ENCODE measurements around the gene IGSF5.

DNA sequence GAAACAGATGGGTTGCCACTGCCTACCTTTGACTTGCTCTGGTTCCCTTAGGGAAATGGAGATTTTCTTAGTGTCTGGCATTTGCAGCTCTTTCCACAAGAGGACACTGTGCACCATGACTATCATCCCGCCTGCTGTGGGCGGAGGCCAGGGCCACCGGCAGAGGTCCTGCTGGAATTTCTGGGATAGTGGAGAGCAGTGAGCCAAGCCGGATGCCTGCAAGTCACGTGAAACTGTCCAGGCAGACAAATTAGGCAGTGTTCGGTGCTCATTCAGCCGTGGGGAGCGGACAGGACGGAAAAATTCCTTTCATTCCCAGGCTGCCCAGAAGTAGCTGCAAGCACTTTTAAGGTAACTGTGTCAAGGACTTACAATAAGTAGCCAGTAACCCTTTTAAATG is 43.4 kb downstream of the IGSF5 start:
- TF ChIP-seq, protein P1, sequence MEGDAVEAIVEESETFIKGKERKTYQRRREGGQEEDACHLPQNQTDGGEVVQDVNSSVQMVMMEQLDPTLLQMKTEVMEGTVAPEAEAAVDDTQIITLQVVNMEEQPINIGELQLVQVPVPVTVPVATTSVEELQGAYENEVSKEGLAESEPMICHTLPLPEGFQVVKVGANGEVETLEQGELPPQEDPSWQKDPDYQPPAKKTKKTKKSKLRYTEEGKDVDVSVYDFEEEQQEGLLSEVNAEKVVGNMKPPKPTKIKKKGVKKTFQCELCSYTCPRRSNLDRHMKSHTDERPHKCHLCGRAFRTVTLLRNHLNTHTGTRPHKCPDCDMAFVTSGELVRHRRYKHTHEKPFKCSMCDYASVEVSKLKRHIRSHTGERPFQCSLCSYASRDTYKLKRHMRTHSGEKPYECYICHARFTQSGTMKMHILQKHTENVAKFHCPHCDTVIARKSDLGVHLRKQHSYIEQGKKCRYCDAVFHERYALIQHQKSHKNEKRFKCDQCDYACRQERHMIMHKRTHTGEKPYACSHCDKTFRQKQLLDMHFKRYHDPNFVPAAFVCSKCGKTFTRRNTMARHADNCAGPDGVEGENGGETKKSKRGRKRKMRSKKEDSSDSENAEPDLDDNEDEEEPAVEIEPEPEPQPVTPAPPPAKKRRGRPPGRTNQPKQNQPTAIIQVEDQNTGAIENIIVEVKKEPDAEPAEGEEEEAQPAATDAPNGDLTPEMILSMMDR (IDR thresholded peaks at IDR 0.05): peak; percentile 50 to 67 (median 60)
- no peak for TF ChIP-seq POLR2A (IDR thresholded peaks at IDR 0.05)
